Heart right ventricle (tissue), 16 donors: Measurements from ENCODE around the gene KIF5A. TPM values are rescaled to one million over a fixed set of nuclear protein-coding genes. Genes with fewer than 3 reads are reported as not detected.
"Not testable (repeated sequence)": the region's sequence is repeated elsewhere in the genome, so short reads cannot be mapped to it uniquely, and the experiment has no call there.

ENCODE experiments used
- ATAC-seq, 8 donors: fragments of 200-7000 bp; cut with Tn5 transposase; one replicate each; pipeline ENCODE4 v1.9.1; 2020; ENCODE audit warnings: mild to moderate bottlenecking in 8 of 8, moderate library complexity in 8 of 8, moderate number of reproducible peaks in 1 of 8
- DNase-seq, 2 donors: peaks; one replicate each; pipeline ENCODE4 v3.0.0-alpha.2; 2020
- H3K27ac ChIP-seq, 10 donors: fragments of 200-600 bp; sonication (generic) in 2 of 10; one replicate each; pipeline versions ENCODE4 v1.5.0 to v1.8.0; 2020 to 2022; ENCODE audit warnings: mild to moderate bottlenecking in 3 of 10
- H3K27me3 ChIP-seq, 7 donors: fragments of 200-600 bp; one replicate each; pipeline ENCODE4 v1.8.0; 2021 to 2022; ENCODE audit warnings: mild to moderate bottlenecking in 2 of 7
- H3K36me3 ChIP-seq, 9 donors: fragments of 200-600 bp; sonication (generic) in 1 of 9; one replicate each; pipeline versions ENCODE4 v1.5.0 to v1.8.0; 2020 to 2022; ENCODE audit warnings: mild to moderate bottlenecking in 2 of 9
- H3K4me1 ChIP-seq, 9 donors: fragments of 200-600 bp; sonication (generic) in 1 of 9; one replicate each; pipeline versions ENCODE4 v1.5.0 to v1.8.0; 2020 to 2022; ENCODE audit warnings: mild to moderate bottlenecking in 4 of 9
- H3K4me3 ChIP-seq, 10 donors: fragments of 200-600 bp; sonication (generic) in 2 of 10; one replicate each; pipeline versions ENCODE4 v1.5.0 to v1.8.0; 2020 to 2022; ENCODE audit warnings: mild to moderate bottlenecking in 7 of 10, moderate library complexity in 2 of 10
- H3K9me3 ChIP-seq, 11 donors: fragments of 200-600 bp in 10 of 11; sonication (generic) in 2 of 11; one replicate each; pipeline versions ENCODE4 v1.5.0 to v1.8.0; 2013 to 2022; ENCODE audit warnings: mild to moderate bottlenecking in 2 of 11, control low read depth in 1 of 11, moderate library complexity in 1 of 11
- WGBS, 2 donors: extraction: QIAGEN DNeasy Blood & Tissue Kit; methylation state at CpG; one replicate each; pipeline ENCODE4 v1.1.7; 2013; ENCODE audit warnings: inconsistent platforms in 1 of 2; 5-methylcytosine and 5-hydroxymethylcytosine counted together
- intact Hi-C, 10 donors: fragments of 100-400 bp; cut with DNase I; formaldehyde crosslinking; loops; one replicate each; pipeline versions ENCODE4 v1.11.1 to v1.14.2; 2022
- long read RNA-seq, 3 donors: library from polyadenylated mRNA; unstranded; transcript quantifications; one replicate each; pipeline ENCODE4 v2.0.0, GENCODE V29; 2020 to 2021
- polyA plus RNA-seq, 2 donors: library from polyadenylated mRNA; stranded (reverse); fragments of 200-250 nt; gene quantifications; one replicate each; pipeline ENCODE4 v1.2.3, GENCODE V29; 2013
- total RNA-seq, 10 donors: library from RNA; stranded (reverse); fragmentation: NEBNext Ultra II Directional in 3 of 10; extraction: Animal tissue kit (Norgen Biotek cat#: 25700) in 3 of 10; gene quantifications; one replicate each; pipeline versions ENCODE4 v1.2.1 to v1.2.4, GENCODE V29; 2021 to 2023
- TF ChIP-seq, protein P1 (sequence below), 9 donors: fragments of 200-600 bp; sonication (generic) in 2 of 9; IDR thresholded peaks; one replicate each; pipeline versions ENCODE4 v1.5.0 to v1.8.0; 2021 to 2022; ENCODE audit warnings: antibody characterized with exemption in 9 of 9, mild to moderate bottlenecking in 5 of 9, moderate library complexity in 1 of 9
- donor health status: Arrhythmogenic right ventricular cardiomyopathy.
- donor health status: ischemic (EF 13 %, LVEDD 7.1; RV severe dilation, severe dysfunction).
- donor health status: healthy with polysubstance abuse.
- donor health status: DM: no; HTN: yes; CAD: no.
- donor health status: DM: no; HTN: no; CAD: no.
- donor health status: ischemic (EF 25% LVEDD 6.9; RV normal size, moderate dysfunction).
- donor health status: ischemic (EF 25% LVEDD 5.7; RV mildly dilated, moderate dysfunction).
- donor health status: healthy.
- donor health status: DM: yes; HTN: yes; CAD: no.
- donor health status: Ischemic cardiomyopathy.
- donor health status: ischemic (EF 35%, LVEDD 5.7; RV mildly dilated, moderate dysfunction).
- donor health status: nonischemic (EF 11% LVEDD 7.7; RV severe dilation, severe dysfunction).
- donor health status: DM: yes; HTN: yes; CAD: no.
- donor health status: PGD.
- donor health status: ischemic (EF 29% LVEDD 5.4; RV normal size, mild dysfunction).
- donor health status: nonischemic (EF 23%, LVEDD 6.1; RV moderate dilation, normal function).

Gene KIF5A
- total RNA-seq (under 1 TPM in 5 of 10 donors, not detected in 5; 0.05 to 0.29 (median 0.07) TPM), polyA plus RNA-seq (under 1 TPM; 0.06 to 0.07 TPM)
- long read RNA-seq, donor 1 = 0 reads
- long read RNA-seq, donor 2 = 0 reads
- long read RNA-seq, donor 3 = 0 reads

DNA sequence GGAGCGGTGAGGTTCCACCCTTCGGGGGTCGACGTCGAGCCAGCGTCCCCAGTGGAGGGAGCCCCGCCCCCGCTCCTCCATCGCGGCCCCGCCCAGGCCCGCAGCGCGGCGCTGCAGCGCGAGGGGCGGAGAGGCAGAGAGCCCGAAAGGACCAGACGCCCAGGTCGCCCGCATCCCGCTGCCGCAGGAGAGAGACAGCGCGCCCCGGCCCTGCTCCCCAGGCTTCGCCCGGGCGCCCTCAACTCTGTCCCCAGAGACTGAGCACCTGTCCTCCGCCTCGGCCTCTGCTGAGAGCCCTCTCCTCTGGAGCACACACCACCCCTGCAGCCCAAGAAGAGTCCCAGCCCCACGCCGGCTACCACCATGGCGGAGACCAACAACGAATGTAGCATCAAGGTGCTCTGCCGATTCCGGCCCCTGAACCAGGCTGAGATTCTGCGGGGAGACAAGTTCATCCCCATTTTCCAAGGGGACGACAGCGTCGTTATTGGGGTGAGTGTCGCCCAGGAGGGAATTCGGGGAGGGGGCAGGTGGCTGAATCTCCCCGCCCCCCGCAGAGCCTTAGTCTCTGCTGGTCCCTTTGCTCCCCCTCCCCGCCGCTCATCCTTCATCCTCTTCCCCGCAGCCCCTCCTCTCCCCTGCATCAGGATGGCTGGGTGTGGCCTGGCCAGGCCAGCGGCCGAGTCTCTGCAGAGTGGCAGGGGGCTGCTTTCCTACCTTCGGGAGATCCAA is at the start of gene KIF5A:
KIF5A (plus strand) TSS at position 136 of the 732 bp plus-strand sequence; CDS start at position 364, 228 bp downstream.
- intact Hi-C loops = no loop called here
- DNase-seq = no peak
- ATAC-seq = no peak
- H3K4me1 ChIP-seq = peaks cover 13 to 29% (median 19%) of the 10 kb centered on the region in 9 donors
- WGBS, 2 donors = 3 to 4% methylated on average over 46 to 51 of the region's 52 CpGs
- no peaks in the 10 kb centered on the region for H3K36me3 ChIP-seq
- TF ChIP-seq, protein P1, sequence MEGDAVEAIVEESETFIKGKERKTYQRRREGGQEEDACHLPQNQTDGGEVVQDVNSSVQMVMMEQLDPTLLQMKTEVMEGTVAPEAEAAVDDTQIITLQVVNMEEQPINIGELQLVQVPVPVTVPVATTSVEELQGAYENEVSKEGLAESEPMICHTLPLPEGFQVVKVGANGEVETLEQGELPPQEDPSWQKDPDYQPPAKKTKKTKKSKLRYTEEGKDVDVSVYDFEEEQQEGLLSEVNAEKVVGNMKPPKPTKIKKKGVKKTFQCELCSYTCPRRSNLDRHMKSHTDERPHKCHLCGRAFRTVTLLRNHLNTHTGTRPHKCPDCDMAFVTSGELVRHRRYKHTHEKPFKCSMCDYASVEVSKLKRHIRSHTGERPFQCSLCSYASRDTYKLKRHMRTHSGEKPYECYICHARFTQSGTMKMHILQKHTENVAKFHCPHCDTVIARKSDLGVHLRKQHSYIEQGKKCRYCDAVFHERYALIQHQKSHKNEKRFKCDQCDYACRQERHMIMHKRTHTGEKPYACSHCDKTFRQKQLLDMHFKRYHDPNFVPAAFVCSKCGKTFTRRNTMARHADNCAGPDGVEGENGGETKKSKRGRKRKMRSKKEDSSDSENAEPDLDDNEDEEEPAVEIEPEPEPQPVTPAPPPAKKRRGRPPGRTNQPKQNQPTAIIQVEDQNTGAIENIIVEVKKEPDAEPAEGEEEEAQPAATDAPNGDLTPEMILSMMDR (IDR thresholded peaks at IDR 0.05) = no peak
- no peak within 1 kb of the TSS for H3K27ac ChIP-seq
- no peaks in the 10 kb centered on the region for H3K9me3 ChIP-seq
- peaks cover 0 to 55% (median 47%) of the 10 kb centered on the region in 7 donors for H3K27me3 ChIP-seq
- H3K4me3 ChIP-seq = peak within 1 kb of the TSS; percentile 21 to 51 (median 46)

DNA sequence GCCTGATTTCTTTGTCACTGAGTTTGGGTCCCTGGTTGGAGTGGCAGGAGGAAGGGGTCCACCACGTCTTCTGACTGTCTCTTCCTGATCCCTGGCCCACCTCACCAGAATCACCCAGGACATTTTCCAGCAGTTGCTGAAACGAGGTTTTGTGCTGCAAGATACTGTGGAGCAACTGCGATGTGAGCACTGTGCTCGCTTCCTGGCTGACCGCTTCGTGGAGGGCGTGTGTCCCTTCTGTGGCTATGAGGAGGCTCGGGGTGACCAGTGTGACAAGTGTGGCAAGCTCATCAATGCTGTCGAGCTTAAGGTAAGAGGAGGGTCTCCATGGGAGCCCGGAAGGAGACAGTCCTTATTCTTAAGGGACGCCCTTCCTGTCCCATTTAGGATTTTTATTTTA is 49.6 kb upstream of the KIF5A start:
- peaks cover 4 to 100% (median 71%) of the 10 kb centered on the region in 9 donors for H3K36me3 ChIP-seq
- DNase-seq (no peak), ATAC-seq (no peak)
- no peak overlapping the region for H3K4me3 ChIP-seq
- no peak overlapping the region for H3K27ac ChIP-seq
- TF ChIP-seq, protein P1 (IDR thresholded peaks at IDR 0.05) = no peak
- intact Hi-C loops = no loop called here
- no peaks in the 10 kb centered on the region for H3K27me3 ChIP-seq
- 96% methylated on average over 11 of the region's 11 CpGs for WGBS, 2 donors
- no peaks in the 10 kb centered on the region for H3K4me1 ChIP-seq
- no peaks in the 10 kb centered on the region for H3K9me3 ChIP-seq

DNA sequence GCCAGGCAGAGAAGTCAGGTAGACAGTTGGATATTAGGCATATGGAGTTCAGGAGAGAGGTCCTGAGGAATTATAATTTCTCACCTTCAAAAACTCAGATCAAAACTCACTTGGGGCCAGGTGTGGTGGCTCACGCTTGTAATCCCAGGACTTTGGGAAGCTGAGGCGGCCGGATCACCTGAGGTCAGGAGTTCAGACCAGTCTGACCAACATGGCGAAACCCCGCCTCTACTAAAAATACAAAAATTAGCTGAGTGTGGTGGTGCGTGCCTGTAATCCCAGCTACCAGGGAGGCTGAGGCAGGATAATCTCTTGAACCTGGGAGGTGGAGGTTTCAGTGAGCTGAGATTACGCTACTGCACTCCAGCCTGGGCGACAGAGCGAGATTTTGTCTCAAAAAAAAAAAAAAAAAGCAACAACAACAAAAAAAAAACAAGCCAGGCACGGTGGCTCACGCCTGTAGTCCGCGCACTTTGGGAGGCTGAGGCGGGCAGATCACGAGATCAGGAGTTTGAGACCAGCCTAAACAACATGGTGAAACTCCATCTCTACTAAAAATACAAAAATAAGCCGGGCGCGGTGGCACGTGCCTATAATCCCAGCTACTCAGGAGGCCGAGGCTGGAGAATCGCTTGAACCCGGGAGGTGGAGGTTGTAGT is 47.4 kb upstream of the KIF5A start:
- WGBS, 2 donors = 97 to 98% methylated on average over 21 to 22 of the region's 22 CpGs
- H3K36me3 ChIP-seq = peaks cover 6 to 93% (median 72%) of the 10 kb centered on the region in 9 donors

DNA sequence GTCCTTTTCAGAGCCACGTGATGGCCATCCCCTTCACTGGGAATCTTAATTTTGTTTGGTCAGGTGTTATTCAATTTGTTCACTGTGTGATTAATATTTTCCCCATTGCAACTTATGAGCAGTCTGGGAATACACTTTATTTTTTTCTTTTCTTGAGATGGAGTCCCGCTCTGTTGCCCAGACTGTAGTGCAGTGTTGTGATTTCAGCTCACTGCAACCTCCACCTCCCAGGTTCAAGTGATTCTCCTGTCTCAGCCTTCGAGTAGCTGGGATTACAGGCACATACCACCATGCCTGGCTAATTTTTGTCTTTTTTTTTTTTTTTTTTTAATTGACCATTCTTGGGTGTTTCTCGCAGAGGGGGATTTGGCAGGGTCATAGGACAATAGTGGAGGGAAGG is 43.3 kb upstream of the KIF5A start:
- 92 to 99% methylated on average over 4 of the region's 4 CpGs for WGBS, 2 donors
- peaks cover 0 to 85% (median 45%) of the 10 kb centered on the region in 9 donors for H3K36me3 ChIP-seq
- H3K27ac ChIP-seq, H3K27me3 ChIP-seq, DNase-seq, intact Hi-C loops, H3K9me3 ChIP-seq, H3K4me3 ChIP-seq, ATAC-seq, H3K4me1 ChIP-seq: not testable (repeated sequence)

More for the DNA sequence above, 47.4 kb upstream of the KIF5A start:
- H3K4me3 ChIP-seq, H3K4me1 ChIP-seq, H3K27me3 ChIP-seq, H3K27ac ChIP-seq, ATAC-seq, DNase-seq, H3K9me3 ChIP-seq, intact Hi-C loops: not testable (repeated sequence)

DNA sequence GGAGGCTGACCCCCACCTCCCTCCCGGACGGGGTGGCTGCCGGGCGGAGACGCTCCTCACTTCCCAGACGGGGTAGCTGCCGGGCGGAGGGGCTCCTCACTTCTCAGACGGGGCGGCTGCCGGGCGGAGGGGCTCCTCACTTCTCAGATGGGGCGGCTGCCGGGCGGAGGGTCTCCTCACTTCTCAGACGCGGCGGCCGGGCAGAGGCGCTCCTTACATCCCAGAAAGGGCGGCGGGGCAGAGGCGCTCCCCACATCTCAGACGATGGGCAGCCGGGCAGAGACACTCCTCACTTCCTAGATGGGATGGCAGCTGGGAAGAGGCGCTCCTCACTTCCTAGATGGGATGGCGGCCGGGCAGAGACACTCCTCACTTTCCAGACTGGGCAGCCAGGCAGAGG is 42.0 kb upstream of the KIF5A start:
- H3K4me3 ChIP-seq = not testable (repeated sequence)
- H3K36me3 ChIP-seq = peaks cover 0 to 85% (median 46%) of the 10 kb centered on the region in 9 donors

More for the DNA sequence above, 42.0 kb upstream of the KIF5A start:
- H3K27me3 ChIP-seq, DNase-seq, H3K9me3 ChIP-seq, intact Hi-C loops, H3K4me1 ChIP-seq, H3K27ac ChIP-seq, ATAC-seq: not testable (repeated sequence)
- WGBS, 2 donors = 96 to 98% methylated on average over 13 to 21 of the region's 28 CpGs
